SK-N-MC (cell line): ENCODE results near the gene NPBWR2.

Experiments used
- EZH2 ChIP-seq: fragments of 200-600 bp; sonication (generic); IDR thresholded peaks from one replicate; pipeline ENCODE4 v1.6.1; 2017; ENCODE audit warnings: antibody characterized with exemption
- FOXP2 ChIP-seq: optimal IDR thresholded peaks from 2 replicates; pipeline ENCODE3; 2011; ENCODE audit warnings: mild to moderate bottlenecking, moderate library complexity; ENCODE audit not compliant: insufficient read depth; ENCODE audit errors: extremely low read length, control extremely low read depth
- POLR2AphosphoS5 ChIP-seq: IDR thresholded peaks from 2 replicates; pipeline ENCODE4 v1.6.1; 2012; ENCODE audit warnings: mild to moderate bottlenecking, low read depth, low read length, borderline replicate concordance

- no peak for TF ChIP-seq EZH2
- TF ChIP-seq POLR2AphosphoS5 = no peak
- TF ChIP-seq FOXP2 = no peak
These were observed 40.2 kb downstream of the NPBWR2 start for GRCh38 chr20:64067005-64067632.
